GM23338 (cell line): ENCODE measurements around the gene C13orf46. TPM values are rescaled to one million over a fixed set of nuclear protein-coding genes. Genes with fewer than 3 reads are reported as not detected.

ENCODE experiments used
- ATAC-seq: fragments of 200-7000 bp; cut with Tn5 transposase; 3 replicates; pipeline ENCODE4 v1.9.1; 2020
- DNase-seq: peaks from one replicate; pipeline ENCODE4 v3.0.0-alpha.2; 2015; ENCODE audit warnings: low spot score
- H2AFZ ChIP-seq: fragments of 200-600 bp; sonication (generic); 2 replicates; pipeline ENCODE4 v1.8.0; 2016; ENCODE audit warnings: antibody characterized with exemption, mild to moderate bottlenecking, moderate library complexity
- H3F3A ChIP-seq: fragments of 200-600 bp; sonication (generic); replicated peaks from 2 replicates; pipeline ENCODE4 v1.8.0; 2017; ENCODE audit warnings: antibody characterized with exemption, mixed run types, low read depth
- H3K27ac ChIP-seq: fragments of 200-600 bp; sonication (generic); 2 replicates; pipeline ENCODE4 v1.6.1; 2016; ENCODE audit warnings: low read depth
- H3K27me3 ChIP-seq: fragments of 200-600 bp; sonication (generic); 2 replicates; pipeline ENCODE4 v1.8.0; 2016; ENCODE audit warnings: mild to moderate bottlenecking, mixed run types, moderate library complexity; ENCODE audit not compliant: insufficient read depth
- H3K36me3 ChIP-seq: fragments of 200-600 bp; sonication (generic); 2 replicates; pipeline ENCODE4 v1.8.0; 2016; ENCODE audit warnings: mild to moderate bottlenecking; ENCODE audit not compliant: insufficient read depth
- H3K4me1 ChIP-seq: fragments of 200-600 bp; sonication (generic); 2 replicates; pipeline ENCODE4 v1.8.0; 2016; ENCODE audit warnings: mild to moderate bottlenecking, moderate library complexity; ENCODE audit not compliant: insufficient read depth
- H3K4me2 ChIP-seq: fragments of 200-600 bp; sonication (generic); 2 replicates; pipeline ENCODE4 v1.7.1; 2017; ENCODE audit warnings: mixed run types
- H3K4me3 ChIP-seq: fragments of 200-600 bp; sonication (generic); 2 replicates; pipeline ENCODE4 v1.6.1; 2016; ENCODE audit warnings: mixed run types
- H3K79me2 ChIP-seq: fragments of 200-600 bp; sonication (generic); replicated peaks from 2 replicates; pipeline ENCODE4 v1.8.0; 2017; ENCODE audit warnings: mild to moderate bottlenecking; ENCODE audit not compliant: insufficient read depth
- H3K9me2 ChIP-seq: fragments of 200-600 bp; sonication (generic); 2 replicates; pipeline ENCODE4 v1.8.0; 2017; ENCODE audit not compliant: insufficient read depth
- H4K20me1 ChIP-seq: fragments of 200-600 bp; sonication (generic); replicated peaks from 2 replicates; pipeline ENCODE4 v1.8.0; 2017; ENCODE audit warnings: mild to moderate bottlenecking; ENCODE audit not compliant: insufficient read depth
- H3K27ac Mint-ChIP-seq: 2 replicates; pipeline ENCODE4 v1.8.0; 2020; ENCODE audit warnings: inconsistent platforms, mild to moderate bottlenecking, moderate library complexity, mixed read lengths
- H3K27me3 Mint-ChIP-seq: 3 replicates; pipeline ENCODE4 v1.8.0; 2022; ENCODE audit warnings: low read depth, mild to moderate bottlenecking, moderate library complexity, mixed read lengths, inconsistent platforms; ENCODE audit not compliant: insufficient read depth, poor library complexity
- H3K36me3 Mint-ChIP-seq: 3 replicates; pipeline ENCODE4 v1.8.0; 2021; ENCODE audit warnings: low read depth, mild to moderate bottlenecking, inconsistent platforms, moderate library complexity, mixed read lengths
- H3K4me1 Mint-ChIP-seq: 3 replicates; pipeline ENCODE4 v1.8.0; 2020; ENCODE audit warnings: mild to moderate bottlenecking, inconsistent platforms, mixed read lengths
- H3K4me3 Mint-ChIP-seq: 3 replicates; pipeline ENCODE4 v1.8.0; 2021; ENCODE audit warnings: moderate library complexity, mild to moderate bottlenecking, inconsistent platforms, mixed read lengths
- H3K9me3 Mint-ChIP-seq: 3 replicates; pipeline ENCODE4 v1.8.0; 2020; ENCODE audit warnings: moderate library complexity, mild to moderate bottlenecking, inconsistent platforms, mixed read lengths
- CTCF ChIP-seq, 2 experiments: fragments of 200-600 bp in 1 of 2; sonication (generic) in 1 of 2; conservative IDR thresholded peaks; 2 replicates each; pipeline versions ENCODE4 v1.5.1 to v1.6.1; 2016 to 2017; ENCODE audit warnings: antibody characterized with exemption in 2 of 2, low read depth in 2 of 2, mild to moderate bottlenecking in 2 of 2, moderate library complexity in 1 of 2
- ETS1 ChIP-seq: IDR thresholded peaks from 2 replicates; pipeline ENCODE4 v1.6.1; 2016; ENCODE audit warnings: antibody characterized with exemption
- EZH2 ChIP-seq: fragments of 200-600 bp; sonication (generic); IDR thresholded peaks from one replicate; pipeline ENCODE4 v1.8.0; 2017; ENCODE audit warnings: antibody characterized with exemption, mild to moderate bottlenecking, low read depth; ENCODE audit not compliant: unreplicated experiment
- EZH2phosphoT487 ChIP-seq: fragments of 200-600 bp; sonication (generic); IDR thresholded peaks from one replicate; pipeline ENCODE4 v1.8.1; 2018; ENCODE audit warnings: antibody characterized with exemption; ENCODE audit not compliant: unreplicated experiment
- ZNF462 ChIP-seq: fragments of 250-450 bp; sonication (Bioruptor Pico); IDR thresholded peaks from 2 replicates; pipeline ENCODE4 v1.5.0; 2020; ENCODE audit warnings: mild to moderate bottlenecking, moderate library complexity
- polyA plus RNA-seq: library from polyadenylated mRNA; unstranded; fragments of >200 nt; fragmentation: Nextera tagmentation; extraction: Ambion mirVana; gene quantifications from 2 replicates; pipeline ENCODE4 v1.2.1, GENCODE V29; 2016
- total RNA-seq: library from RNA; depleted of rRNA; stranded (reverse); fragments of >200 nt; shearing (Covaris generic); gene quantifications from 2 replicates; pipeline ENCODE4 v1.2.3, GENCODE V29; 2014

C13orf46 gene
- total and polyA plus RNA-seq, 2 experiments from 2014 or later, result 0.44 to 1.5 TPM

DNA sequence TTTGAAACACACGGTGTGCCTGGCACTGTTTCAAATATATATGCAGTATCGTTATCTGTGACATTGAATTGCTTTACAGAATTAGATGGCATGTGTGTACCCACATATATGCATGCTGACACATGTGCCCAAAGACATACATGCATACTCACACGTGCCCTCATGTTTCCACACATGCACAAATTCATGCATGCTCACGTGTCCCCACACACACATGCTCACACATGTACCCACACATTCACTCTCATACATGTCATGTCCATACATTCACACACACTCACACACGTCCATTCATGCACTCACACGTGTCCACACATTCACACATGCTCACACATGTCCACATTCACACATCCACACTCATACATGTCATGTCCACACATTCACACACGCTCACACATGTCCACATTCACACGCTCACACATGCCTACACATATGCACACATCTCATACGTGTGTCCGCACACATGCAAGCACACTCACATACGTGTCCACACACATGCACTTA is 17.9 kb upstream of the C13orf46 start:
- DNase-seq (no peak), ATAC-seq (no peak)
- H3K4me2 ChIP-seq, result no peak overlapping the region
- H3K27me3 ChIP-seq, result no peaks in the 10 kb centered on the region
- TF ChIP-seq ETS1, result no peak
- no peak for TF ChIP-seq CTCF (conservative IDR thresholded peaks at IDR 0.05; ENCODE audit: low read depth in 2 of 2)
- no peak for TF ChIP-seq ZNF462 (CRISPR knock-in tag)
- TF ChIP-seq EZH2phosphoT487, result no peak
- no peak for TF ChIP-seq EZH2
- Mint-ChIP-seq H3K4me3 (no peak overlapping the region), H3K9me3 (peaks cover 10% of the 10 kb centered on the region), H3K27ac (no peak overlapping the region), H3K27me3 (peaks cover 11% of the 10 kb centered on the region), H3K4me1 (no peaks in the 10 kb centered on the region), H3K36me3 (peaks cover 46% of the 10 kb centered on the region)
- 0 out of 2 replicates have a peak, but pooled peaks cover 12% of the 10 kb centered on the region for H3K36me3 ChIP-seq
- H4K20me1 ChIP-seq, result no peaks in the 10 kb centered on the region
- no peaks in the 10 kb centered on the region for H3K79me2 ChIP-seq
- H3K4me3 ChIP-seq, result no peak overlapping the region
- H3K27ac ChIP-seq, result no peak overlapping the region
- no peaks in the 10 kb centered on the region for H3K4me1 ChIP-seq
- H2AFZ ChIP-seq, result no peak overlapping the region
- no peaks in the 10 kb centered on the region for H3K9me2 ChIP-seq
- H3F3A ChIP-seq, result no peaks in the 10 kb centered on the region
